HG02870 (cell line): Measurements from ENCODE around the gene TMEM91.
A peak's percentile ranks its signal among the peaks of the same experiment; 100 is the strongest.
"Not testable (repeated sequence)": the region's sequence is repeated elsewhere in the genome, so short reads cannot be mapped to it uniquely, and the experiment has no call there.

Experiments used
- ATAC-seq: cut with Tn5 transposase; IDR thresholded peaks from one replicate; pipeline ENCODE4 v1.9.1; 2021; ENCODE audit warnings: mild to moderate bottlenecking, moderate library complexity; ENCODE audit not compliant: unreplicated experiment

Gene TMEM91

GRCh38 chr19:41352609-41353465 is 23.5 kb upstream of the TMEM91 start:
- no peak for ATAC-seq

DNA sequence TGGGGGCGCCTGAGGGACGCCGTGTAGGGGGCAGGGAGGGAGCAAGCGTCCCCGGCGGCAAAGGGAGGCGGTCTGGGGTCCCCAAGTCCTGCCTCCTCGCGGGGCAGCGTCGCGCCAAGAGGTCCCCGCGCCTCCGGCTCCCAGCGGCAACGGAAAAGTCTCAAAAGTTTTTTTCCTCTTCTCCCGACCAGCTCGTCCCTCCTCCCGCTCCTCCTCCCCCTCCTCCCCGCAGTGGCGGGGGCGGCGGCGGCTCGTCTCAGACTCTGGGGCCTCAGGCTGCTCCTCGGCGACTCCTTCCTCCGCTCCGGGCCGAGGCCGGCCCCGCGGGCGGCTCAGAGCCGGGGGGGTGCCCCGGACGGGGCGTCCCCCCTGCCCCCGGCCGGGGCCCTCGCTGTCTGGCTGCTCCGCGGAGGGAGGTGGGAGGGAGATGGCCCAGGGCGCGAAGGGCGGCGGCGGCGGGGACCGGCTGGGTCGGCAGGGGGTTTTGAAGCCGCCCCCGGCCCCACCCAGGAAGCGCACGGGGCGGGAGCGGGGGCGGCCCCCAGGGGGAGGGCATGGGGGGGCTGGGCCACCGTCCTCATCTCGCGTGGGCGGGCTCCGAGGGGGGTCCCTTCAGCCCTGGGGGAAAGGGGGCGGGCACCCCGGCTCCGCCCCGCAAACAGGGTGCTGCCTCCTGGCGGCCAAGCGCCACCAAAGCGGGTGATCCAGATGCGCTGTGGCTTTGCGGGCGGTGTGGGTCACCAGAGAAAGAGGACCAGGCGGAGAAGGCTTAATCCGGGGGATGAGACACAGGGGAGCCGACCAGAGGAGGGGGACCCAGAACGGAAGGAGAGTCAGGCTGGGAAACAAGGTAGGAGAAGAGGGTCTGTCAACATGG is 22.6 kb upstream of the TMEM91 start, which contains the start of gene TGFB1:
TSS of gene TGFB1 (minus strand) at position 457 of the 877 bp plus-strand sequence. CDS start 878 bp downstream, outside the sequence.
- ATAC-seq, result peak; percentile 35

DNA sequence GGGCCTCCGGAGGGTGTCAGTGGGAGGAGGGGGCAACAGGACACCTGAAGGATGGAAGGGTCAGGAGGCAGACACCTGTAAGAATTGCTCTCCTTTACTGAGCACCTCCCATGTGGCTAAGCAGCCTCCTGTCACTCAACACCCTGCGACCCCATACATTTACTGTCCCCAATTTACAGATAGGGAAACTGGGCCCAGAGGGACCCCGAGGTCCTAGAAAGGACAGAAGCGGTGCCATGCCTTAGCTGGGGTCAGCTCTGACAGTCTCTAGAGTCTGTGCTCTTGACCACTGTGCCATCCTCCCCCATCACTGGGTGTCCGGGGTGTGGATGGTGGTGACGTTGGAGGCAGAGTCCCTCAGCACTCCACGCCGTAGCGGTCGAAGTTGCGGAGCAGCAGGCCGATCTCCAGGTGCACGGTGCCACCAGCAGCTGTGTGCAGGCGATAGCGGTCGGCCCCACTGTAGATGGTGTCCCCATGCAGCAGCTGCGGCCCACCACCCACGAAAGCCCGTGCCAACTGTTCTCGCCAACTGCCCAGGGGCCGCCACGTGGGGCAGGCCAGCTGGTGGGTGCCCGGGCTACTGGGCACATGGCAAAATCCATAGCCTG is 21.9 kb upstream of the TMEM91 start:
- ATAC-seq, result no peak

- no peak for ATAC-seq
These were observed 21.3 kb upstream of the TMEM91 start for GRCh38 chr19:41355035-41355434.

DNA sequence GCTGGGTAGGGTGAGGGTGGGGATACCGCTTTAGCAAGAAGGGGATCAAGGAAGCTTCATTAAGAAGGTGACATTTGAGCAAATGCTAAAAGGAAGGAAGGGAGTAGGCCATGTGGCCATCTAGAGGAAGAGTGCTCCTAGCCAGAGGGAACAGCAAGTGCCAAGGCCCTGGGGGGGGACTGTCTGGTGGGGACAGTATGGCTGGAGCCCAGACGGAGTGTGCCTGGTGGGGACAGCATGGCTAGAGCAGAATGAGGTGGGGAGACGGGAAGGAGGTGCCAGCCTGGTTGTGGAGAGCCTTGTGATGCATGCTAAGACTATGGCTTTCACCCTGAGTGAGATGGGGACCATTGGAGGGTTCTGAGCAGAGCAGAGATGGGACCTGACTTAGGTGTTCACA is 20.5 kb upstream of the TMEM91 start:
- no peak for ATAC-seq

DNA sequence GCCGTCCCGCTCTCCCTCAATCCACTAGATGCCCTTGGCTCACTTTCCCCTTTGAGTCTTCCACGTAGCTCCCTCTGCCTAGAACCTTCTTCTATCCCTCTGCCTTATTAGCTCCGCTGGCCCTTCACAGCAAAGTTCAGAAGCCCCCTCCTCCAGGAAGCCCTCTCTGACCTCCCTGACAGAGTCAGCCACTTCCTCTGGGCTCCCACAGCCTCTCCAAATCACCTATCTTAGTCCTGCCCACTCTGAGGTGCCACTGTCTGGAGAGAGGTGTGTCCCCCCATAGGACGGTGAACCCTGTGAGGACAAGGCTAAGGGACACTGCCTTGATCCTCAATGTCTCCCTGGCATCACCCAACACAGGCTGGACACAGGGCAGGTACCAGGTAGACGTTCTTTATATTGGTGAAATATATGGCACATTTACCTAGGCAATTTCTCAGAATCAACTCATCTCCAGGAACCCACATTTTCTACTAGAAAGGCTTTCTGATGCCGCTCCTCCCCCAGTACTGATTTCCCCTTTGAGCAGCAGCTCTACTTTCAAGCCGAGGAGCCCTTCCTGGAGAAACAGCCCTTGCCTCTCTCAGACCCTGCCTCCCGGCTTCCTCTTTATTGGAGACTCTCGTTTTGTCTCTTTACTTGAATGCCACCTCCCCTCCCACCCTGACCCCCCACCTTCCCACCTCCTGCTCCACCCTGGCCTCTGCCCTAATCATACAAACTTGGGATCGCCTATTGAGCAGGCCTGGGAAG is 19.2 kb upstream of the TMEM91 start:
- ATAC-seq, result no peak

GRCh38 chr19:41357746-41358145 is 18.6 kb upstream of the TMEM91 start:
- no peak for ATAC-seq

GRCh38 chr19:41359741-41360140 is 16.6 kb upstream of the TMEM91 start:
- ATAC-seq, result no peak

GRCh38 chr19:41362143-41362847 is 14.0 kb upstream of the TMEM91 start:
- ATAC-seq, result no peak

- no peak for ATAC-seq
These were observed 13.0 kb upstream of the TMEM91 start for GRCh38 chr19:41363371-41363752.

GRCh38 chr19:41363753-41364523 is 12.4 kb upstream of the TMEM91 start, which contains the start of gene B9D2:
TSS of gene B9D2 (minus strand) at chr19:41364149. CDS start at chr19:41363519, 630 bp downstream.
- peak; percentile 83 for ATAC-seq

GRCh38 chr19:41364524-41365391 is 11.6 kb upstream of the TMEM91 start:
- no peak for ATAC-seq

GRCh38 chr19:41366089-41366488 is 10.2 kb upstream of the TMEM91 start:
- no peak for ATAC-seq

DNA sequence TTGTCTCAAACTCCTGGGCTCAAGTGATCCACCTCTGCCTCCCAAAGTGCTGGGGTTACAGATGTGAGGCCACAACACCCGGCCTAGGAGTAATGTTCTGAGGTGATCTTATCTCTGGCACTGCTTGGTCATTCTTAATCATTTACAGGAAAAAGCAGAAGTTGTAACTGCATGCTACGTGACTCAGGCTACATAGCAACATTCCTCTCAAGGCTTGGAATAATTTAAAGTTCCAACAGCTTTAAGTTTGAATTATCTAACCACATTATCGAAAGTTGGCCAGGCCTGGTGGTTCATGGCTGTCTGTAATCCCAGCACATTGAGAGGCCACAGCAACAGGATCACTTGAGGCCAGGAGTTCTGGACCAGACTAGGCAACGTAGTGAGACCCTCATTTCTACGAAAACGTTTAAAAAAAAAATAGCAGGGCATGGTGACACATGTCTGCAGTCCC is 8.5 kb upstream of the TMEM91 start:
- ATAC-seq, result no peak

- ATAC-seq, result no peak
These were observed 6.6 kb upstream of the TMEM91 start for GRCh38 chr19:41369769-41370168.

DNA sequence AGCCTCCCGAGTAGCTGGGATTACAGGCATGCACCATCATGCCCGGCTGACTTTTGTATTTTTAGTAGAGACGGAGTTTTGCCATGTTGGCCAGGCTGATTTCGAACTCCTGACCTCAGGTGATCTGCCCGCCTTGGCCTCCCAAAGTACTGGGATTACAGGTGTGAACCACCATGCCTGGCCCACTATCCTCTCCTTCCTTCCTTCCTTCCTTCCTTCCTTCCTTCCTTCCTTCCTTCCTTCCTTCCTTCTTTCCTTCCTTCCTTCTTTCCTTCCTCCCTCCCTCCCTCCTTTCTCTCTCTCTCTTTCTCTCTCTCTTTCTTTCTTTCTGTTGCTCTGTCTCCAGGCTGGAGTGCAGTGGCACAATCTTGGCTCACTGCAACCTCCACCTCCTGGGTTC is 5.2 kb upstream of the TMEM91 start:
- not testable (repeated sequence) for ATAC-seq

- ATAC-seq, result no peak
These were observed 4.8 kb upstream of the TMEM91 start for GRCh38 chr19:41371541-41371940.

DNA sequence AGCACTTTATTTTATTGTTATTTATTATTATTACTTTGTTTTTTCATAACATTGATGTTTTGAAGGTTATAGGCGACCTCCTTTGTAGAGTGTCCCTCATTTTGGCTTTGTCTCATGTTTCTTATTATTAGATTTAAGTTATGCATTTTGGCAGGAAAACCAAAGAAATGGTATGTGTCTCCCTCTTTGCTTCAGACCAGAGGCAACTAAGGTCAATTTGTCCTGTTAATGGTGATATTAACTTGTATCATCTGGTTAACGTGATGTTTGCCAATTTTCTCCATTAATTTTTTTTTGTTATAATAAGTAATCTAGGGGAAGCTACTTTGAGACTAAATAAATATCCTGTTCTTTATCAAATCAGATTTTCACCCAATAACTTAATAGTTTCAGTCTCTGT is 3.8 kb upstream of the TMEM91 start:
- no peak for ATAC-seq
